ENCODE measurements around the gene DAB2IP. TPM values are rescaled to one million over a fixed set of nuclear protein-coding genes. Genes with fewer than 3 reads are reported as not detected.

The DAB2IP gene
- total RNA-seq, 1 experiment from 2014 or later = 31.0 TPM

DNA sequence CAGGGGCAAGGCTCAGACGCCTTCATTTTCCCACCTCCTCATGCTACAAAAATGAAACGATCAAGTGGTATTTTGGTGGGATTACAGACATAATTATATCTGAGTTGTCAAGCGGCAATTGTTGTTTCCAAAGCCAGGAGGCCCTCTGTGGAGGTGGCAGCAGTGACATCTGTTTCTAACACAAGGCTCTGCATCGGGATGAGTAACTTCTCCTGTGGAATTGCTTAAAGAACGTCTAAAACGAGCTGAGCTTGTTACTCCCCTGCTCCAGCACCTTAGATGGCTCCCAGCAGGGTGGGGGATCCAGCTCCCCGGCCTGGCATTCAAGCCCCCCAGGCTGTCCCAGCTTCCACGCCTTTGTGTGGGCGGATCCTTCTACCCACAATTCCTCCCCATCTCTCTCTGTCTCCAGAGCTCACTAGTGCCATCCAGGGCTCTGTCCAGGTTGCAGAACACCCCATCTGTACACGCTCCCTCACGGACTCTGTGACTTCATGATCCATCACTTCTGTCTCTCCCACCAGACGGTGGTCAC is 36.8 kb downstream of the DAB2IP start:
- ChIA-PET RAD21 (ENCODE audit: low non-redundant PET in 1 of 2, low total read pairs in 2 of 2, uncharacterized antibody in 2 of 2, unreplicated experiment in 2 of 2) (no interaction called here), CTCF (interaction anchor here (1.0 to 1.9 kb wide), 7 partner anchors 11 to 307 kb away, joined by 3 to 11 read pairs (median 4); no protein-coding TSS in a partner anchor), POLR2A (no interaction called here)
- Histone ChIP-seq H3K4me3 (replicated peaks in 1 of 2; ENCODE audit: low read depth in 1 of 2, low read length in 2 of 2) (no peak overlapping the region), H3K9ac (ENCODE audit: low read length) (no peak overlapping the region), H3K36me3 (ENCODE audit: control insufficient read depth in 1 of 2, insufficient read depth in 2 of 2, low read length in 2 of 2) (no peaks in the 10 kb centered on the region), H2AFZ (ENCODE audit: low read depth, low read length, poor library complexity, severe bottlenecking) (no peak overlapping the region), H3K9me3 (ENCODE audit: control insufficient read depth in 1 of 2, insufficient read depth in 1 of 2, low read depth in 1 of 2, low read length in 2 of 2) (no peaks in the 10 kb centered on the region), H4K20me1 (ENCODE audit: insufficient read depth) (no peaks in the 10 kb centered on the region), H3K9me2 (ENCODE audit: insufficient read depth) (no peaks in the 10 kb centered on the region), H3K27me3 (ENCODE audit: insufficient read depth, low read length) (no peaks in the 10 kb centered on the region), H3K79me2 (ENCODE audit: insufficient read depth, low read length) (no peaks in the 10 kb centered on the region), H3K4me1 (ENCODE audit: control insufficient read depth in 1 of 2, insufficient read depth in 2 of 2, low read length in 2 of 2) (peaks cover 11 to 35% of the 10 kb centered on the region in 2 experiments), H3K27ac (ENCODE audit: low read depth, low read length) (no peak overlapping the region), H3K4me2 (ENCODE audit: low read length) (no peak overlapping the region)
- no peak for DNase-seq (ENCODE audit: low read depth, low spot score)
- BruUV-seq (replicated peaks) = no TSS peak
- intact Hi-C loops (cut with micrococcal nuclease) = loop anchor here (5.0 kb wide), 2 partner anchors 49 to 664 kb away; no protein-coding TSS in a partner anchor
- TF ChIP-seq ELF1 (IDR thresholded peaks at IDR 0.05; ENCODE audit: borderline replicate concordance, low read depth) (no peak), SRF (IDR thresholded peaks at IDR 0.05; ENCODE audit: low read depth) (no peak), CTCF (IDR thresholded peaks at IDR 0.05 in 2 of 3, conservative IDR thresholded peaks at IDR 0.05 in 1 of 3; ENCODE audit: borderline replicate concordance in 1 of 3, insufficient read depth in 1 of 3, low read depth in 2 of 3, low read length in 2 of 3) (no peak), EZH2phosphoT487 (IDR thresholded peaks at IDR 0.05; ENCODE audit: borderline replicate concordance) (no peak), EZH2 (IDR thresholded peaks at IDR 0.05) (no peak), ZNF274 (IDR thresholded peaks at IDR 0.05; ENCODE audit: low read depth, low read length) (no peak), POLR2AphosphoS5 (IDR thresholded peaks at IDR 0.05; ENCODE audit: low read depth, low read length) (no peak), TCF7L2 (IDR thresholded peaks at IDR 0.05; ENCODE audit: borderline replicate concordance, extremely low read depth, insufficient read depth, insufficient read length) (no peak), RAD21 (IDR thresholded peaks at IDR 0.05; ENCODE audit: low read depth) (no peak), SP1 (IDR thresholded peaks at IDR 0.05; ENCODE audit: low read depth) (no peak), JUND (IDR thresholded peaks at IDR 0.05) (no peak), SIN3A (IDR thresholded peaks at IDR 0.05; ENCODE audit: low read depth) (no peak), ATF3 (IDR thresholded peaks at IDR 0.05) (no peak), FOSL1 (IDR thresholded peaks at IDR 0.05; ENCODE audit: low read depth) (no peak), CEBPB (IDR thresholded peaks at IDR 0.05; ENCODE audit: low read depth) (no peak), EGR1 (IDR thresholded peaks at IDR 0.05; ENCODE audit: low read depth) (no peak)
- TF ChIP-seq, protein P1, sequence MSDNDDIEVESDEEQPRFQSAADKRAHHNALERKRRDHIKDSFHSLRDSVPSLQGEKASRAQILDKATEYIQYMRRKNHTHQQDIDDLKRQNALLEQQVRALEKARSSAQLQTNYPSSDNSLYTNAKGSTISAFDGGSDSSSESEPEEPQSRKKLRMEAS (IDR thresholded peaks at IDR 0.05) = no peak
- ATAC-seq = no peak

Data from HCT116 (cell line).